ENCODE measurements around the gene MYO15A. TPM values are rescaled to one million over a fixed set of nuclear protein-coding genes. Genes with fewer than 3 reads are reported as not detected.

MYO15A gene
- total RNA-seq, 1 donor from 2014 or later = 1.6 TPM

- TF ChIP-seq CTCF (IDR thresholded peaks at IDR 0.05; ENCODE audit: unreplicated experiment) = no peak
- no peaks in the 10 kb centered on the region for H3K9me3 Mint-ChIP-seq (ENCODE audit: unreplicated experiment)
- no peak for DNase-seq (ENCODE audit: low spot score)
- peaks cover 7% of the 10 kb centered on the region for H3K4me1 Mint-ChIP-seq (ENCODE audit: unreplicated experiment)
- H3K4me3 Mint-ChIP-seq (ENCODE audit: unreplicated experiment) = no peak overlapping the region
- no peak overlapping the region for H3K27ac Mint-ChIP-seq (ENCODE audit: unreplicated experiment)
- peaks cover 6% of the 10 kb centered on the region for H3K27me3 Mint-ChIP-seq (ENCODE audit: unreplicated experiment)
- H3K36me3 Mint-ChIP-seq (ENCODE audit: low read depth, unreplicated experiment) = no peaks in the 10 kb centered on the region
Measured at GRCh38 chr17:18144261-18144660, 35.7 kb downstream of the MYO15A start.

DNA sequence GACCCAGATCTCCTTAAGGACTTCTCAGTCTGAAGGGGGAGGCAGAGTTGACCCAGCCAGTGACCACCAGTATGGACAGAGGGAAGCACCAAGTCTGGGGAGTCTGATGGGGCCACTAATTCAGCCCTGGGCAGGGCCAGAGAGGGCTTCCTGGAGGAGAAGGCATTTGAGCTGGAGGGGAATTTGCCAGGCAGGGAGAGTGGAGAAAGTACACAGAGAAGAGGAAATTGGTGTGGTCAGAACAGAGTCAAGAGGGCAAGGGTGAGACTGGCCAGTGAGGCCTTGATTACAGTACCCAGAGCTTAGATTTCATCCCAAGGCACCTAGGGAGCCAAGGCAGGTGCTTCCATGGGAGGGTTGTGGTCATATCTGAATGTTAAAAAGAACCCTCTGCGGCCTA is 36.3 kb downstream of the MYO15A start:
- no peaks in the 10 kb centered on the region for H3K9me3 Mint-ChIP-seq (ENCODE audit: unreplicated experiment)
- no peak for TF ChIP-seq CTCF (IDR thresholded peaks at IDR 0.05; ENCODE audit: unreplicated experiment)
- no peak overlapping the region for H3K4me3 Mint-ChIP-seq (ENCODE audit: unreplicated experiment)
- no peak for DNase-seq (ENCODE audit: low spot score)
- H3K27ac Mint-ChIP-seq (ENCODE audit: unreplicated experiment) = no peak overlapping the region
- H3K36me3 Mint-ChIP-seq (ENCODE audit: low read depth, unreplicated experiment) = no peaks in the 10 kb centered on the region
- H3K4me1 Mint-ChIP-seq (ENCODE audit: unreplicated experiment) = peaks cover 7% of the 10 kb centered on the region
- peaks cover 3% of the 10 kb centered on the region for H3K27me3 Mint-ChIP-seq (ENCODE audit: unreplicated experiment)

DNA sequence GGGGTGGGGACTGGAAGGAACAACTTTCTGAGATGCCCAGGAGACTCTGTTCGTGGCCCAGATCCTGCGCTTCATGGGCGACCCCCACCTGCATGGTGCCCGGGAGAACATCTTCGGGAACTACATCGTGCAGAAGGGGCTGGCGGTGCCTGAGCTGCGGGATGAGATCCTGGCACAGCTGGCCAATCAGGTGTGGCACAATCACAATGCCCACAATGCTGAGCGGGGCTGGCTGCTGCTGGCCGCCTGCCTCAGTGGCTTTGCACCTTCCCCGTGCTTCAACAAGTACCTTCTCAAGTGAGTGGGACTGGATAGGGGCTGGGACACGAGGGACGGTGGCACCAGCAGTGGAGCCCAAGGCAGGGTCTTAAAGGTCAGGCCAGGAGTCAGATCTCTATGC is 37.3 kb downstream of the MYO15A start:
- Mint-ChIP-seq H3K27ac (ENCODE audit: unreplicated experiment) (no peak overlapping the region), H3K9me3 (ENCODE audit: unreplicated experiment) (no peaks in the 10 kb centered on the region), H3K4me1 (ENCODE audit: unreplicated experiment) (peaks cover 7% of the 10 kb centered on the region), H3K4me3 (ENCODE audit: unreplicated experiment) (no peak overlapping the region), H3K27me3 (ENCODE audit: unreplicated experiment) (peaks cover 3% of the 10 kb centered on the region), H3K36me3 (ENCODE audit: low read depth, unreplicated experiment) (no peaks in the 10 kb centered on the region)
- no peak for DNase-seq (ENCODE audit: low spot score)
- no peak for TF ChIP-seq CTCF (IDR thresholded peaks at IDR 0.05; ENCODE audit: unreplicated experiment)

- no peak for TF ChIP-seq CTCF (IDR thresholded peaks at IDR 0.05; ENCODE audit: unreplicated experiment)
- H3K4me3 Mint-ChIP-seq (ENCODE audit: unreplicated experiment) = no peak overlapping the region
- H3K4me1 Mint-ChIP-seq (ENCODE audit: unreplicated experiment) = peaks cover 7% of the 10 kb centered on the region
- no peak overlapping the region for H3K27ac Mint-ChIP-seq (ENCODE audit: unreplicated experiment)
- no peaks in the 10 kb centered on the region for H3K9me3 Mint-ChIP-seq (ENCODE audit: unreplicated experiment)
- H3K36me3 Mint-ChIP-seq (ENCODE audit: low read depth, unreplicated experiment) = no peaks in the 10 kb centered on the region
- no peak for DNase-seq (ENCODE audit: low spot score)
- no peaks in the 10 kb centered on the region for H3K27me3 Mint-ChIP-seq (ENCODE audit: unreplicated experiment)
Measured at GRCh38 chr17:18146259-18146658, 37.7 kb downstream of the MYO15A start.

DNA sequence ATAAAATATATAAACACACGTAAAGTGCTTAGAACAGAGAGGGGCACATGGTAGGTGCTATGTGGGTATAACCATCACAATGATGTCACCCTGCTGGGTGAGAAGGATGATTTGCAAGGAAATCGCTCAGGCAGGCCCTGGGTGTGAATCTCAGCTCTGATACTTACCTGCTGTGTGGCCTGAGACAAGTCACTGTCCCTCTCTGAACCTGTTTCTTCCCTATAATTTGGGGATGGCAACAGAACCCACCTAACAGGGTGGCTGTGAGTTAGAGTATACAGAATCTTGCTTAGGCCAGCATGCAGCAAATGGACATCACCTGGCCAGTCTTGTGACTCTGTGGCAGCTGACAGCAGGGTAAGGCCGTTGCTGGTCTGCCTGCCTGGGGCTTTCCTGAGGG is 38.4 kb downstream of the MYO15A start:
- TF ChIP-seq CTCF (IDR thresholded peaks at IDR 0.05; ENCODE audit: unreplicated experiment) = no peak
- Mint-ChIP-seq H3K4me3 (ENCODE audit: unreplicated experiment) (no peak overlapping the region), H3K36me3 (ENCODE audit: low read depth, unreplicated experiment) (no peaks in the 10 kb centered on the region), H3K27ac (ENCODE audit: unreplicated experiment) (no peak overlapping the region), H3K4me1 (ENCODE audit: unreplicated experiment) (peaks cover 7% of the 10 kb centered on the region), H3K9me3 (ENCODE audit: unreplicated experiment) (no peaks in the 10 kb centered on the region), H3K27me3 (ENCODE audit: unreplicated experiment) (no peaks in the 10 kb centered on the region)
- no peak for DNase-seq (ENCODE audit: low spot score)
